Fibroblast of mammary gland (primary cell): ENCODE data around the gene ACOT8.
"Not testable (repeated sequence)": the region's sequence is repeated elsewhere in the genome, so short reads cannot be mapped to it uniquely, and the experiment has no call there.

ENCODE experiments used
- DNase-seq: peaks from one replicate; pipeline ENCODE4 v3.0.0-alpha.2; 2010; ENCODE audit warnings: low read depth
- H3K4me3 ChIP-seq: 2 replicates; pipeline ENCODE4 v1.5.1; 2011; ENCODE audit warnings: low read depth, mild to moderate bottlenecking, low read length, moderate library complexity; ENCODE audit not compliant: control insufficient read depth
- CTCF ChIP-seq: conservative IDR thresholded peaks from 2 replicates; pipeline ENCODE4 v1.5.1; 2011; ENCODE audit warnings: low read depth, low read length, inconsistent platforms; ENCODE audit not compliant: control insufficient read depth, insufficient read depth

The ACOT8 gene

GRCh38 chr20:45874576-45874975 is 17.4 kb upstream of the ACOT8 start:
- no peak for DNase-seq
- TF ChIP-seq CTCF, result no peak
- H3K4me3 ChIP-seq, result no peak overlapping the region

- DNase-seq, H3K4me3 ChIP-seq: not testable (repeated sequence)
Observed at GRCh38 chr20:45874104-45874481, 16.9 kb upstream of the ACOT8 start.

- no peak overlapping the region for H3K4me3 ChIP-seq
- no peak for DNase-seq
- no peak for TF ChIP-seq CTCF
Observed at GRCh38 chr20:45873409-45874103, 16.4 kb upstream of the ACOT8 start.

GRCh38 chr20:45872626-45873025 is 15.4 kb upstream of the ACOT8 start:
- DNase-seq, result no peak
- no peak for TF ChIP-seq CTCF
- no peak overlapping the region for H3K4me3 ChIP-seq

- peak; percentile 47 for DNase-seq
- no peak for TF ChIP-seq CTCF
- no peak overlapping the region for H3K4me3 ChIP-seq
Observed at GRCh38 chr20:45867819-45868176, 10.6 kb upstream of the ACOT8 start.

GRCh38 chr20:45867136-45867818 is 10.1 kb upstream of the ACOT8 start:
- H3K4me3 ChIP-seq, result no peak overlapping the region
- TF ChIP-seq CTCF, result no peak
- no peak for DNase-seq

GRCh38 chr20:45866454-45866853 is 9.3 kb upstream of the ACOT8 start:
- DNase-seq, result no peak
- no peak for TF ChIP-seq CTCF

More at GRCh38 chr20:45866454-45866853, 9.3 kb upstream of the ACOT8 start:
- H3K4me3 ChIP-seq, result no peak overlapping the region
